Stimulated activated naive CD8-positive, alpha-beta T cell treated with anti-CD3 and anti-CD28 coated beads, Interleukin-15, amount 100 ng/mL, for 72 hours (primary cell): ENCODE data around the gene PLEKHA6.

Experiments used
- ATAC-seq: fragments of 150-1000 bp; cut with Tn5 transposase; 2 replicates; pipeline ENCODE4 v1.10.0; 2021; ENCODE audit warnings: mild to moderate bottlenecking, moderate library complexity
- DNase-seq, 2 donors: peaks; one replicate each; pipeline ENCODE4 v3.0.0; 2021 to 2022
- H3K27ac Mint-ChIP-seq, 2 donors: one replicate each; pipeline ENCODE4 v1.8.0; 2022; ENCODE audit warnings: mild to moderate bottlenecking in 2 of 2, mixed read lengths in 2 of 2, moderate library complexity in 2 of 2
- H3K27me3 Mint-ChIP-seq: one replicate; pipeline ENCODE4 v1.8.0; 2022; ENCODE audit warnings: mixed read lengths
- H3K4me1 Mint-ChIP-seq: one replicate; pipeline ENCODE4 v1.8.0; 2022; ENCODE audit warnings: mild to moderate bottlenecking, mixed read lengths
- H3K4me3 Mint-ChIP-seq, 2 donors: one replicate each; pipeline ENCODE4 v1.8.0; 2022; ENCODE audit warnings: mild to moderate bottlenecking in 2 of 2, mixed read lengths in 2 of 2, moderate library complexity in 1 of 2
- H3K9me3 Mint-ChIP-seq, 2 donors: one replicate each; pipeline ENCODE4 v1.8.0; 2022; ENCODE audit warnings: mixed read lengths in 2 of 2

PLEKHA6 gene

DNA sequence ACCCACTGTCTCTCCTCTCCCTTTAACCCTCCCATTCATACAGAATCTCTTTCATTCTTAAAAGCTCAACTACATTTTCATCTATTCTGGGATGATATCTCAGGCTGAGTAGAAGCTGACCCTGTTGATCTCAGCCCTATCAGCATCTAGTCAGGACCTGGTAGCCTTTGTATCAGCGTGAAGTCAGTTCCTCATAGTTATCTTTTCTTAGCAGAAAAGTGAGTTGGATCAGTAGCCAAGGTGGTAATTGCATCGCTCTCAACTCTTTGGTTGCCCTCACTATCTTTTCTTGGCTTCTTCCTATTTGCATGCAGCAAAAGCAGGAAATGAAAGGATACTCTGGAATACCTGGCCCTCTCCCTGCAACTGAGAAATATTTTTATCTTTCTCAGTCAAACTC is 132.4 kb downstream of the PLEKHA6 start:
- peaks cover 1% of the 10 kb centered on the region for H3K4me1 Mint-ChIP-seq
- no peak overlapping the region for H3K27ac Mint-ChIP-seq
- H3K4me3 Mint-ChIP-seq: no peak overlapping the region

DNA sequence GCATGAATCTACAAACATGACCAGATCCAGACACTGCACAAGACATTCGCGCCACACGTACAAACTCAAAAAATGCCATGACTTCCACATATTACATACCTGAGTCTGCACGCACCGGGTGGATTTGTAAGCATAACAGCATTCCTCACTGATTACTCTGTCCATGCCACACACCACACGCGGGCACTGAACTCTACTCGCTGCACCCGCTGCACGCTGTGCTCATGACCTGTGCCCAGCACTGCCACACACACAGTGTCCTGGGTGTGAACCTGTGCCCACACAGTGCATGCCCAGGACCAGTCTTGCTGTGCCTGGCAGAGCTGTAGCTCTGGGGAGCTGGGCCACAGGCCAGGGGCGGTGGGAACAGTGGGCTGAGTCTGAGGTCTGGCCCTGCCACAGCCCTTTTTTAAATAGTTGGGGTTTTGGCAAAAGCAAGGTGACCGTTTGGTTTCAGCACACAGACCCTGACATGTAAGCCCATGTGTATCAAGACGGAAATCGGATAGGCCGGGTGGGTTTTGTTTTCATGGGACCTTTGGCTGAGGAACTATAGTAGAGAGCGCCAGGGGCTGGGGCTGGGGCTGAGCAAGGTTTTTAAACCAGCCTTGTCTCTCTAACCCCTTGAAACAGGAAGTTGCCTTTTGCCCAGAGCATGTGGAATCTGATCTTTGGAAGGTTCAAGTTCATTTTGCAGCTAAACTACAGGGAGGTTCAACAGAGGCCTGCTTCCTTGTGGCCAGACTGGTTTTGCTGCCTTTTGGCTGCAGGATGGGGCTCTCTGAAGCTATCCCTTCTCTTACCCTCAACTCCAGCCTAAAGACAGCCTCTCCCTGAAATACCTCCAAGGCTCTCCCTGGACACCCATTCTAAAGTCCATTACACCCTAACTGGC is 133.6 kb downstream of the PLEKHA6 start:
- Mint-ChIP-seq H3K9me3 (no peaks in the 10 kb centered on the region), H3K27ac (no peak overlapping the region), H3K4me1 (no peaks in the 10 kb centered on the region), H3K4me3 (no peak overlapping the region), H3K27me3 (no peaks in the 10 kb centered on the region)
- ATAC-seq: no peak
- no peak for DNase-seq

More for the DNA sequence above, 132.4 kb downstream of the PLEKHA6 start:
- H3K9me3 Mint-ChIP-seq: no peaks in the 10 kb centered on the region
- ATAC-seq (no peak), DNase-seq (no peak)
- no peaks in the 10 kb centered on the region for H3K27me3 Mint-ChIP-seq

DNA sequence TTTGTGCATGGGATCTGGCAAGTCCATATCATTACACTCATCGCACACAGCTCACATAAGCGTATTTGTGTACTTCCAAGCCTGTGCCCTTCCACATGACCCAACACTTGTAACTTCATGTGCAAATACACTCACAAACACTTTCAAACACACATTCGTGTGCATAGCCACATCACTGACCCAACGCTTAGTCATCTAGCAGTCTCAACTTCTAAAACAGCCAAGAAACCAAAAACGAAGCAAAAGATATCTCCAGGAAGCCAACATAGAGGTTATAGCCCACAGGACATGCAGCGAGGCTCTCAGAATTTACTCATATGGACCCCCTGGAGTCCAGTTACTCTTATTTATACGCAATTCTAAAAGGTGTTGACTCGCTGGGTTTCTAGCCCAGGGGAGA is 135.1 kb downstream of the PLEKHA6 start:
- Mint-ChIP-seq H3K4me3 (no peak overlapping the region), H3K27ac (no peak overlapping the region), H3K9me3 (no peaks in the 10 kb centered on the region), H3K27me3 (no peaks in the 10 kb centered on the region), H3K4me1 (no peaks in the 10 kb centered on the region)
- DNase-seq: no peak
- ATAC-seq: no peak

DNA sequence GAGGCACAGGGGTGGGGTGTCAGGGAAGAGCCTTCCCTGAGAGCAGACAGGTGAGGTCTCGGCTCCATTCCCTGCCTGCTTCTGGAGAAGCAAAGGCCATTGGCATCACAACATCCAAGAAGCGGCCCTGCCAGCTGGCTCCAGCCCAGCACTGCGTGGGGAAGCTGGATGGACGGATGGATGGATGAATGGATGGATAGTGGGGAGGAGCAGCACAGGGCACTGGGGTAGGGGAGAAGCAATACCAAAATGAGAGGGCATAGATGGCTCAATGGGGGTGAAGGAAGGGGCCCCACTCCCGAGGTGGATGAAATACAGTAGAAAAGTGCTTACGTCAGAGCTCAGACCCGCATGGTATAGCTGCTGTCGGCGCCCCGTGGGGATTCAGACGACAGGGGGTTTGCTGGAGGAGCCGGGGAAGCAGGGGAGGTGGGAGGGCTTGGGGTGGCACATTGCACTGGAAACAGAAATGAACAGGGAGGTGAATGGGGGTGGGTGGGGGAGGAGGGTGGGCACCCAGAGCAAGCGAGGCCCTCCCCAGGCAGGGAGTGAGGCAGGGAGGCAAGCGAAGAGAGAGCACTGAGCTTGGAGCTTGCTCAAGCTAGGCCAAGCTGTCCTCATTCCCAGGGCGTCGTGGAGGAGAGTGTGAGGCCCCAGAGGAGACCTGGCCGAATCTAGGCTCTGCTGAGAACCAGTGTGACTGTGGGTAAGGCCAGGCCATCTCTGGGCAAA is 136.4 kb downstream of the PLEKHA6 start:
- no peaks in the 10 kb centered on the region for H3K9me3 Mint-ChIP-seq
- H3K4me1 Mint-ChIP-seq: peaks cover 7% of the 10 kb centered on the region
- no peak overlapping the region for H3K27ac Mint-ChIP-seq
- DNase-seq (no peak), ATAC-seq (no peak)
- H3K27me3 Mint-ChIP-seq: no peaks in the 10 kb centered on the region
- H3K4me3 Mint-ChIP-seq: no peak overlapping the region

DNA sequence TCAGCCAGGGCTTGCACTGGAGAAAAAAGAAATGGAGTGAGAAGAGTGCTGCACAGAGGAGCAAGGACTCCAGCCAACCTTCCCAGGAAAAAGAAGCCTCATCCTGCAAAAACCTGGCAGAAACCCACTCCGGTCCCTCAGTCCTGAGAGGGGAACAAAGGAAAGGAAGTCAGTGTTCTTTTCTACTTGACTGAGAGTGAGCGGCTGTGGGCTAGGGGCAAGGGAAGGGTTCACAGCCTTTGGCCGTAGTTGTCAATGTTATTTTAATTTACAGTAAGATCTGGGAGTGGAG is 137.0 kb downstream of the PLEKHA6 start:
- no peaks in the 10 kb centered on the region for H3K9me3 Mint-ChIP-seq
- peaks cover 11% of the 10 kb centered on the region for H3K4me1 Mint-ChIP-seq
- ATAC-seq (no peak), DNase-seq (no peak)
- H3K27ac Mint-ChIP-seq: peak overlapping the region in 1 of 2 donors; percentile 35
- H3K4me3 Mint-ChIP-seq: no peak overlapping the region
- no peaks in the 10 kb centered on the region for H3K27me3 Mint-ChIP-seq

DNA sequence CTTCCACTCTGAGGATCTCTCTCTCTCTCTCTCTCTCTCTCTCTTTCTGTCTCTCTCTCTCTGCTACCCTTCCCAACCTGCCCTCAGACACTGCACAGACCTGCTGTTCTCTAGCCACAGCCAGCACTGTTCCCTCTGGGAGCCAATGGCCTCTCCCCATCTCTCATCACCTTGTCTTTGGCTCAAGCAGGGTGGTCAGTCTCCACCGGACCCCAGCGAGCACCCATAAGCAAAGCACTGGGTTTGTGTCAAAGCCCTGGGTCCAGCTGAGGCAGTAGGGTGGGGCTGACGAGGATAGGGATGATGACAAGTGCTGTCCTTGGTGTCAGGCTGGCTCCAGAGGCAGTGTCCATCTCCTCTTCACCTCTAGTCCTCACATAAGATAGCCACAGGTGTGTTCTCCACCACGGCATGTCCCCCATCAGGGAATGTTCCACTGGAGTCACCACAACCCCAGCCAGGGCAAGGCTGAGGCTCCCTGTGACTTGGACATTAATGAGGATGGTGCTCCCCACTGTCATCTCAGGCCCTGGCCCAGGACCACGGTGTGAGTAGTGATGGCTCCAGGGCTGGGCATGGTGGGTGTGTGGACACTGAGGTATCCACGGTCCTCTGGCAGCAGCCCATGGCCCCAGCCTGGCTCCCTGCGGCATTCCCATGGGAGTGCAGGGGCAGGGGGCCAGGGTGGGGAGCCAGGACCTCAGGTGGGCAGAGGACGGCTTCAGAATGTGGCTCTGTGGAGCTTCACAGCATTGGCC is 137.5 kb downstream of the PLEKHA6 start:
- H3K4me1 Mint-ChIP-seq: peaks cover 11% of the 10 kb centered on the region
- DNase-seq (no peak), ATAC-seq (no peak)
- H3K4me3 Mint-ChIP-seq: no peak overlapping the region
- no peaks in the 10 kb centered on the region for H3K9me3 Mint-ChIP-seq
- H3K27ac Mint-ChIP-seq: peak overlapping the region in 1 of 2 donors; percentile 35
- no peaks in the 10 kb centered on the region for H3K27me3 Mint-ChIP-seq

DNA sequence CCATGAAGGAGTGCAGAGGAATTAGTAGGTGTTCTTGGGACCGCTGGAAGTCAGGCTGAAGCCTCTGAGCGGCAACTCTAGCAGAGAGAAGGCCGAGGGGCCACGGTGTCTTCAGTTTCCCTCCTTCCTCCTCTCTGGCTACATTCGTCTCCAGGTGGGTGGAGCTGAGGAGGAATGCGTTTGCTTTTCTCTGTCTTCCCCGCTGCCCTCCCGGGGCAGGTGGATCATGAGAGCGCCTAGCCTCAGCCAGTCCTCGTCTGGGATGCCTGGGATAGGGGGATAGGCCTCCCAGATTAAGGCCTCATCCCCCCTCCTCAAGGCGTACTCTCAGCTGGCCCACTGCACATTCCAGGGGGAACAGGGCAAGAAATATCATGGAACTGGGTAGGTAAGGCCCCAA is 138.5 kb downstream of the PLEKHA6 start:
- Mint-ChIP-seq H3K4me1 (peaks cover 11% of the 10 kb centered on the region), H3K27me3 (no peaks in the 10 kb centered on the region), H3K4me3 (no peak overlapping the region), H3K27ac (peak overlapping the region in 1 of 2 donors; percentile 77), H3K9me3 (no peaks in the 10 kb centered on the region)
- ATAC-seq (no peak), DNase-seq (no peak)

DNA sequence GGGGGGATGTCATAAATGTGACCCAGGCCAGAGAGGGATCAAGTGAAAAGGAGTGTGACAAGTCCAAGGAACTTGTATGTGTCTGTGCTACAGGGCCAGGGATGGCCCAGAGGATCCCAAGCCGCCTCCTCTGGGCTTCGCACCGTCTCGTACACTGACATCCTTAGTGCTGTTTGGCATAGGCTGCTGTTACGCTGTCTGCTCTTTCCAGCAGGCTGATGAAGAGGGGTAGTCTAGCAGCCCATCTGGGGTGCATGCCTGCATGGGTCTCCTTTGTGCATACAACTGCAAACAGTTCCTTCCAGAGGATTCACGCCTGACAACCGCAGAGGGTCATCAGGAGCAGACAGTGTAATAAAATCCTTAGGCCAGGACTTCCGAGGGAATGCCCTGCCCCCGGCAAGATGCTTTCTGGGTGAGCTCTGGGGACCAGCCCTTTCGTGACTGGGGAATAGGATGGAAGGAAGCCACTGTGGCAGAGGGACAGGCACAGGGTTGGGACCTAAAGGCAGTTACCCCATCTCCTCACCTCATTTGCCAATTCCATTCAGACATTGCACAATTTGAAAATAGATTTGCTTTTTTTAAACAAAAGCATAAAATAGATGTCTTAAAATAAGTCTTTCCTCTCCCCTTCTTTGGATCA is 139.6 kb downstream of the PLEKHA6 start:
- H3K4me1 Mint-ChIP-seq: peaks cover 11% of the 10 kb centered on the region
- ATAC-seq: no peak
- peak overlapping the region in 1 of 2 donors; percentile 67 for H3K27ac Mint-ChIP-seq
- H3K9me3 Mint-ChIP-seq: no peaks in the 10 kb centered on the region
- no peak overlapping the region for H3K4me3 Mint-ChIP-seq
- H3K27me3 Mint-ChIP-seq: no peaks in the 10 kb centered on the region
- no peak for DNase-seq

DNA sequence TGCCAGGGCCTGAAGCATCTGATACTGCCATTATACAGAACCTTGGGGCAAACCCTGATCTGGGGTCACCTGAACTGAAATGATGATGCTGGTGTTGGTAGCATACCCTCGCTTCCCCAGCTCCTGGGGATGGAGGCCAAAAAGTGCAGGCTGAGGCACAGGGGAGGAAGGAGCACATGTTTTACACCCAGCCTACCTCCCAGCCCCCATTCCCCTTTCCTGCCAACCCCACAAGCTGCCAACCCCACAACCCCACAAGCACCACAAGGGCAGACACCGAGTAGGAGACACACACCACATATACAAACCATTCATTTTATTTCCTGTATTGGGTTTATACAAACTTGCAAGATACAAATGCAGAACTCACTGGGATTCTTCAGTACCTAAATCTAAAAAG is 141.2 kb downstream of the PLEKHA6 start:
- Mint-ChIP-seq H3K27me3 (no peaks in the 10 kb centered on the region), H3K27ac (no peak overlapping the region), H3K4me1 (peaks cover 19% of the 10 kb centered on the region), H3K4me3 (no peak overlapping the region), H3K9me3 (no peaks in the 10 kb centered on the region)
- ATAC-seq (no peak), DNase-seq (no peak)

DNA sequence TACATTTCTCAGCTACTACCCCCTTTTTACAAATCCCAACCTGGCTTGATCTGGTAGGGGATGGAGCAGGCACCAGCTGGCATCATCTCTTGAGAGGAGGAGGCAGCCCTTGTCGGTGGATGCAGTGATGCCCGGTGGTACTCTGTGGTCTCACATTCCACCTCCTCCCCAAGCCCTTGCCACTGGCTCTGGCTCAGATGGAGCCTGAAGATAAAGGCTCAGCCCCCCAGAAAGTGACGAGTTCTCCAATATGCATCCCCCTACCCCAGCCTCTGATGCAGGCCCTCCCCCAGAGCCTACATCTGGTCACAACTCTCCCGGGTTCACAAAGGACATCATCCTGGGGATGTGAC is 142.1 kb downstream of the PLEKHA6 start:
- H3K4me3 Mint-ChIP-seq: no peak overlapping the region
- H3K4me1 Mint-ChIP-seq: peaks cover 19% of the 10 kb centered on the region
- H3K9me3 Mint-ChIP-seq: no peaks in the 10 kb centered on the region
- DNase-seq (no peak), ATAC-seq (no peak)
- H3K27ac Mint-ChIP-seq: no peak overlapping the region
- no peaks in the 10 kb centered on the region for H3K27me3 Mint-ChIP-seq

DNA sequence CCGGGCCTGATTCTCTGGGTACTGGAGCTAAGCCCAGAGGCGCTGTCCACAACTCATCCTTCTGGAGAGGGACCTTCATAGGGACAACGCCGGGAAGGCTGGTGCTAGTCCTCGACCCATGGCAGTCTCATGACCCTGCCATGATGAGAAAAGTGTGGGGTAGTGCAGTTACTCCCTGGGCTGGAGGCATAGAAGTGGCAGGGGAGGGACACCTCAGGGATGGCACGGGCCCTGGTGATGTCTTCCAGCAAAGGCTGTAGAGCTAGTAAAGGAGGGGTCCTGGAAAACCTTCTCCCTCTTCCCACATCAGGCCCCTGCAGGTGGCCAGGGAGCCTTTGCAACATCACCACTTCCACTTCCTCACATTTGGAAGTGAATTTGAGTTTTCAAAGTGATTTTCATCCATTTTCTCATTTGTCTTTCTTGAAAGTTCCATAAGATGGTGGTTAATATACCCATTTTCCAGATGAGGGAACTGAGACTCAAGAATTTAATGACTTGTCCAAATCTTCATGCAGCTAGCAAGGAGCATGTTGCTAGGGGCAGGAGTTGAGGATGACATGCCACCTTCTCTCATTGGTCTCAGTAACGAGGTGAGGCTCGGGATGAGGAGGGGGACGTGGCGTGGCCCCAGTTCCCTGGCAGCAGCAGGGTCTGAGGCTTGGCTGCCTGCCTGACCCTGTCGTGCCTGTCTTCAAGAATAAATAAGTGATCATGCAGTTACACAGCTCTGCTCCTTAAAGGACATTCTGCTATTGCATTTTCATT is 142.7 kb downstream of the PLEKHA6 start:
- no peak for DNase-seq
- no peak overlapping the region for H3K27ac Mint-ChIP-seq
- no peaks in the 10 kb centered on the region for H3K27me3 Mint-ChIP-seq
- H3K4me1 Mint-ChIP-seq: peaks cover 19% of the 10 kb centered on the region
- no peak overlapping the region for H3K4me3 Mint-ChIP-seq
- ATAC-seq: no peak
- H3K9me3 Mint-ChIP-seq: no peaks in the 10 kb centered on the region

DNA sequence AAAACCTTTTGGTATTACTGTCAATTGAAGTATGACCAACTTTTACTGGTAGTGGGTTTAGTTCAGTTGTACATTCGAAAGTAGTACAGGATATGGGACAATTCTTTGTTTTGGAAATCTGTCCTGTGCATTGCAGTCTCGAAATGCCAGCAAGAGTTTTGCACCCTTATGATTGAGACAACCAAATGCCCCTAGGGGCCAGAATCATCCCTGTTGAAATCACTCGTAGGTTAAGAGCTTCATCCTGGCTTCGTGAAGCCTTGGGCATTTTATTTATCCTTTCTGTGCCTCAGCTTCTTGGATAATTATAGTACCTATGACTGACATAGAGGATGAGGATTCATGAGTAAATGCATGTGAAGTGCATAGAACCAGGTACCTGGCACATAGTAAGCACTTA is 143.5 kb downstream of the PLEKHA6 start:
- no peak for ATAC-seq
- no peak overlapping the region for H3K4me3 Mint-ChIP-seq
- H3K27me3 Mint-ChIP-seq: no peaks in the 10 kb centered on the region
- no peak overlapping the region for H3K27ac Mint-ChIP-seq
- DNase-seq: no peak
- H3K9me3 Mint-ChIP-seq: no peaks in the 10 kb centered on the region
- peaks cover 19% of the 10 kb centered on the region for H3K4me1 Mint-ChIP-seq

DNA sequence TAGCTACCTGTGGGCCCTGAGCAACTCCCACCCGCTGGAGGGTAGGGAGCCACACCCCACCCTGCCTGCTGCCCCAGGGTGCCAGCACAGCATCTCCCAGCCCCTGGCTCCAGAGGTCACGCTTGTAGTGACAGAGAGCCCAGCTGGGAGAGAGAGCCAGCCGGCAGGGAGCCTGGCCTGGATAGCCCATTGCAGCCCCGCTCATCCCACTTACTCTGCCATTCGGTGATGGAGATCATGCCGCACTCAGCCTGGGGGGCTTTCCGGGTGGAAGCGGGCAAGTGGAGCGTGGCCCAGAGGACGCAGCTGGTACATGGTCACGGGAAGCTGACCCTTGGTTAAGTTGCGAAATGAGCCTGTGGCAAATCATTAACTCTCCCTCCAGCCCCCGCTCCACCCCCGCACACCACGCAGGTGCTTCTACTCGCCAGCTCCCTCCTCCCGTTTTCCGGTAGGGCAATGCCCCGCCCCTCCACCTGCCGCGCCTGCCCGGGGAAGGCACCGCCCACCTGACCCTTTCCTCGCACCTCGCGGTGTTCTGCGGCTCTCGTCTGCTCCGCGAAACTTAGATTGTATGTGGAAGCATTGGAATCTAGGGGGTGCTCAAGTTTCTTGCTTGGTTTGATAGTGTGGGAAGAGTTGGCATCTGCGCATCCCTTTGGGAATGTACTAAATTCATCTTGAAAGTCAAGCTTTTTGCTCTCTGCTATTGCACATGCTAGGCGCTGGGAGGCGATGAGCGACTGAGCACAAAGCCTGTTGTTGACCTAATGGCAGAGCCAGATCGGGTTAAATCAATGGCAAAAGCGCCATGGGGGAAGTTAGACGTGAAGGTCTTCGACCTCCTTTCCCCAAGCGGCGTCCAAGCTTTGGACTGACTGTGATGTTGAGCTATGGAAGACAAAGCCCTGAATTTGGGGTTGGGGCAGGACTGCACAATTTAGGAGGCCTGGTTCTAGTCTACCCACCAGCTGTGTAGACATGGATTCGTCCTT is 145.8 kb downstream of the PLEKHA6 start, which contains the start of gene GOLT1A:
GOLT1A (minus strand) TSS at position 321 of the 995 bp plus-strand sequence; CDS start at position 239, 82 bp downstream.
- Mint-ChIP-seq H3K4me1 (peaks cover 19% of the 10 kb centered on the region), H3K9me3 (no peaks in the 10 kb centered on the region), H3K27me3 (no peaks in the 10 kb centered on the region), H3K27ac (peak within 1 kb of the TSS in 1 of 2 donors; percentile 28), H3K4me3 (peak within 1 kb of the TSS; percentile 66 to 70)
- DNase-seq: peak; percentile 36 to 42
- ATAC-seq: peak; percentile 78

DNA sequence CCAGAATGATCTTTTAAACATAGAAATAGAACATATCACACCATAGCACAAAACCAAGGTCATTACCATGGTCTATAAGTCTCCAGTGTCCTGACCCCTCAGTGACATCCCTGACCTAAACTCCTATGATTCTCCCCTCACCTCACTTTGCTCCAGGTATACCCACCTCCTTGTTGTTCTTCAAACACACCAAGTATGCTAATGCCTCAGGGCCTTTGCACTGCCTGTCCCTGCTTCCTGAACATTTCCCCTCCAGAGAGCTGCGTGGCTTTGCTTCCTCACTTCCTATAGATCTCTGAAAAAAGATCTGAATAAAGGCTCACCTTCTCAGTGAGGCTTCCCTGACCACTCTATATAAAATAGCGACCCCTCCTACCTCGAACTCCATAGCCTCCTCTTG is 147.0 kb downstream of the PLEKHA6 start:
- Mint-ChIP-seq H3K27ac (no peak overlapping the region), H3K4me1 (peaks cover 8% of the 10 kb centered on the region), H3K27me3 (no peaks in the 10 kb centered on the region), H3K9me3 (no peaks in the 10 kb centered on the region), H3K4me3 (no peak overlapping the region)
- ATAC-seq (no peak), DNase-seq (no peak)
